H1 (cell line): ENCODE results near the gene EGFR. TPM values are rescaled to one million over a fixed set of nuclear protein-coding genes. Genes with fewer than 3 reads are reported as not detected.

Source experiments
- CTCF ChIA-PET: fragments of 300-600 bp; sonication (Branson Sonifier 250); formaldehyde crosslinking; loops from one replicate; lab custom pipeline; 2021; ENCODE audit not compliant: partially characterized antibody; lab: Charles Lee
- POLR2A ChIA-PET: fragments of 300-600 bp; sonication (Branson Sonifier 250); formaldehyde crosslinking; loops from one replicate; lab custom pipeline; 2021; ENCODE audit warnings: inconsistent platforms; ENCODE audit not compliant: partially characterized antibody; lab: Charles Lee
- DNase-seq, 2 experiments: peaks; one replicate each; pipeline versions ENCODE4 v3.0.0 to v3.0.0-alpha.2; 2010 to 2022; ENCODE audit warnings: low spot score in 2 of 2, low read depth in 1 of 2, mixed read lengths in 1 of 2
- FAIRE-seq: peaks from 2 replicates; lab custom pipeline; 2011; peaks lifted over from hg19 to GRCh38; lab: Jason Lieb, UNC
- H2AFZ ChIP-seq: 2 replicates; pipeline ENCODE4 v1.8.1; 2012; ENCODE audit warnings: low read length, inconsistent platforms
- H2AK5ac ChIP-seq: 2 replicates; pipeline ENCODE4 v1.6.1; 2013; ENCODE audit warnings: low read depth, low read length
- H2BK120ac ChIP-seq: replicated peaks from 2 replicates; pipeline ENCODE3; 2013; ENCODE audit warnings: low read depth, low read length, inconsistent platforms
- H2BK12ac ChIP-seq: 2 replicates; pipeline ENCODE4 v1.6.1; 2013; ENCODE audit warnings: low read depth, low read length
- H2BK15ac ChIP-seq: 2 replicates; pipeline ENCODE4 v1.6.1; 2013; ENCODE audit warnings: low read length
- H2BK20ac ChIP-seq: 2 replicates; pipeline ENCODE4 v1.6.1; 2013; ENCODE audit warnings: low read length
- H2BK5ac ChIP-seq: 2 replicates; pipeline ENCODE4 v1.6.1; 2013; ENCODE audit warnings: low read depth, low read length
- H3K14ac ChIP-seq: 2 replicates; pipeline ENCODE4 v1.6.1; 2013; ENCODE audit warnings: inconsistent platforms; ENCODE audit not compliant: insufficient read length
- H3K18ac ChIP-seq: 2 replicates; pipeline ENCODE4 v1.6.1; 2013; ENCODE audit warnings: low read length; ENCODE audit errors: extremely low read depth
- H3K23ac ChIP-seq: 2 replicates; pipeline ENCODE4 v1.6.1; 2013; ENCODE audit warnings: inconsistent platforms; ENCODE audit not compliant: insufficient read length
- H3K23me2 ChIP-seq: 2 replicates; pipeline ENCODE4 v1.6.1; 2013; ENCODE audit warnings: low read depth, low read length
- H3K27ac ChIP-seq: 2 replicates; pipeline ENCODE4 v1.6.1; 2011; ENCODE audit warnings: low read depth, low read length, inconsistent platforms
- H3K27me3 ChIP-seq, 4 experiments: replicated peaks in 1 of 4; 1 replicate in 1 of 4; 2 replicates in 3 of 4; pipeline versions ENCODE4 v1.6.1 to v1.8.1; 2011 to 2013; ENCODE audit warnings: low read length in 3 of 4, mild to moderate bottlenecking in 3 of 4, inconsistent platforms in 2 of 4, mixed read lengths in 2 of 4, moderate library complexity in 1 of 4; ENCODE audit not compliant: control insufficient read depth in 3 of 4, insufficient read depth in 3 of 4; ENCODE audit errors: extremely low read depth in 1 of 4
- H3K36me3 ChIP-seq, 4 experiments: 2 replicates each; pipeline versions ENCODE4 v1.6.1 to v1.8.1; 2011 to 2013; ENCODE audit warnings: mild to moderate bottlenecking in 4 of 4, low read length in 3 of 4, moderate library complexity in 2 of 4, control low read depth in 1 of 4, inconsistent platforms in 1 of 4; ENCODE audit not compliant: insufficient read depth in 4 of 4, control insufficient read depth in 2 of 4
- H3K4ac ChIP-seq: replicated peaks from 2 replicates; pipeline ENCODE3; 2013; ENCODE audit warnings: low read length, low read depth, mixed read lengths, inconsistent platforms; ENCODE audit not compliant: insufficient read length
- H3K4me1 ChIP-seq, 4 experiments: replicated peaks in 1 of 4; 1 replicate in 1 of 4; 2 replicates in 3 of 4; pipeline versions ENCODE4 v1.6.1 to v1.8.1; 2011 to 2013; ENCODE audit warnings: low read length in 3 of 4, inconsistent platforms in 2 of 4, mixed read lengths in 1 of 4; ENCODE audit not compliant: insufficient read depth in 4 of 4, control insufficient read depth in 3 of 4
- H3K4me2 ChIP-seq, 2 experiments: 2 replicates each; pipeline versions ENCODE4 v1.6.1 to v1.8.1; 2011 to 2013; ENCODE audit warnings: low read depth in 2 of 2, low read length in 2 of 2, control low read depth in 1 of 2, inconsistent platforms in 1 of 2, mild to moderate bottlenecking in 1 of 2; ENCODE audit not compliant: insufficient read depth in 1 of 2
- H3K4me3 ChIP-seq, 4 experiments: fragments of 200-600, 300-600 bp in 1 of 4; sonication (generic), shearing (Covaris generic), sonication (Bioruptor Twin) in 1 of 4; 2 replicates each; pipeline versions ENCODE4 v1.5.1 to v1.8.1; 2011 to 2016; ENCODE audit warnings: low read length in 4 of 4, low read depth in 3 of 4, control low read depth in 2 of 4, inconsistent platforms in 2 of 4, mild to moderate bottlenecking in 2 of 4, mixed read lengths in 1 of 4, moderate library complexity in 1 of 4; ENCODE audit not compliant: insufficient read depth in 2 of 4; ENCODE audit errors: extremely low read depth in 1 of 4
- H3K56ac ChIP-seq: replicated peaks from 2 replicates; pipeline ENCODE3; 2013; ENCODE audit warnings: low read depth, mild to moderate bottlenecking, mixed read lengths, low read length, inconsistent platforms; ENCODE audit not compliant: insufficient read length
- H3K79me1 ChIP-seq: 2 replicates; pipeline ENCODE4 v1.6.1; 2013; ENCODE audit warnings: low read depth, low read length, control low read depth
- H3K79me2 ChIP-seq, 2 experiments: 2 replicates each; pipeline versions ENCODE4 v1.6.1 to v1.8.1; 2012 to 2013; ENCODE audit warnings: low read length in 2 of 2, mild to moderate bottlenecking in 2 of 2, inconsistent platforms in 1 of 2; ENCODE audit not compliant: insufficient read depth in 2 of 2, control insufficient read depth in 1 of 2
- H3K9ac ChIP-seq, 4 experiments: replicated peaks in 1 of 4; 1 replicate in 1 of 4; 2 replicates in 3 of 4; pipeline versions ENCODE4 v1.6.1 to v1.8.1; 2011 to 2013; ENCODE audit warnings: low read depth in 3 of 4, low read length in 3 of 4, control low read depth in 2 of 4, mild to moderate bottlenecking in 2 of 4, moderate library complexity in 2 of 4, inconsistent platforms in 1 of 4; ENCODE audit errors: extremely low read depth in 1 of 4
- H3K9me3 ChIP-seq, 2 experiments: 2 replicates each; pipeline versions ENCODE4 v1.6.1 to v1.8.1; 2012 to 2013; ENCODE audit warnings: mild to moderate bottlenecking in 2 of 2, moderate library complexity in 2 of 2, control low read depth in 1 of 2, inconsistent platforms in 1 of 2, low read depth in 1 of 2, low read length in 1 of 2, mixed read lengths in 1 of 2; ENCODE audit not compliant: insufficient read depth in 2 of 2
- H4K20me1 ChIP-seq, 2 experiments: replicated peaks in 1 of 2; 2 replicates each; pipeline versions ENCODE3 to v1.8.1; 2011 to 2013; ENCODE audit warnings: inconsistent platforms in 2 of 2, low read length in 2 of 2, mild to moderate bottlenecking in 1 of 2; ENCODE audit not compliant: insufficient read depth in 2 of 2, control insufficient read depth in 1 of 2
- H4K5ac ChIP-seq: 2 replicates; pipeline ENCODE4 v1.6.1; 2013; ENCODE audit warnings: low read length, low read depth, mixed read lengths, inconsistent platforms; ENCODE audit not compliant: insufficient read length
- H4K8ac ChIP-seq: 2 replicates; pipeline ENCODE4 v1.8.0; 2013; ENCODE audit warnings: mild to moderate bottlenecking, moderate library complexity, low read length, inconsistent platforms; ENCODE audit not compliant: insufficient read depth; ENCODE audit errors: extremely low read depth
- H4K91ac ChIP-seq: replicated peaks from 2 replicates; pipeline ENCODE3; 2013; ENCODE audit warnings: low read length, mixed read lengths, inconsistent platforms; ENCODE audit not compliant: insufficient read length
- BRCA1 ChIP-seq: IDR thresholded peaks from 2 replicates; pipeline ENCODE4 v1.6.1; 2012; ENCODE audit warnings: low read depth, low read length, improper control_type of control experiment
- RFX5 ChIP-seq: IDR thresholded peaks from 2 replicates; pipeline ENCODE4 v1.6.1; 2011; ENCODE audit warnings: low read depth, low read length, improper control_type of control experiment, borderline replicate concordance
- SIX5 ChIP-seq: IDR thresholded peaks from 2 replicates; pipeline ENCODE4 v1.6.1; 2011; ENCODE audit warnings: mild to moderate bottlenecking, low read depth, low read length
- WGBS, 2 experiments: shearing (Covaris generic) in 1 of 2; methylation state at CpG; one replicate each; pipeline versions ENCODE4 v1.1.6 to v1.1.7; 2013 to 2015; ENCODE audit warnings: low lambda C conversion rate in 2 of 2, mixed read lengths in 2 of 2, inconsistent platforms in 1 of 2, low coverage in 1 of 2, missing lambda C conversion rate in 1 of 2; ENCODE audit not compliant: insufficient replicate concordance in 2 of 2, insufficient coverage in 1 of 2, insufficient read length in 1 of 2; ENCODE audit errors: extremely low coverage in 1 of 2, missing lambda C conversion rate in 1 of 2; 5-methylcytosine and 5-hydroxymethylcytosine counted together
- polyA plus RNA-seq, 7 experiments: library from polyadenylated mRNA; depleted of rRNA in 3 of 7; stranded (reverse) in 5 of 7; unstranded in 2 of 7; fragments of >200 nt in 5 of 7; fragments of 200-250 nt in 2 of 7; gene quantifications; 1 replicate in 5 of 7; 2 replicates in 1 of 7; 4 replicates in 1 of 7; pipeline versions ENCODE4 v1.2.1 to v1.2.3, GENCODE V29; 2011 to 2013; ENCODE audit warnings: missing spikeins in 2 of 7, mixed read lengths in 2 of 7
- total RNA-seq: library from RNA; stranded (reverse); fragmentation: NEBNext Ultra II Directional; extraction: Animal tissue kit (Norgen Biotek cat#: 25700); gene quantifications from 2 replicates; pipeline ENCODE4 v1.2.1, GENCODE V29; 2021

Gene EGFR
- total and polyA plus RNA-seq, 2 of the 8 experiments (the other 6 are each of a cell fraction or from before 2014, with no cell fraction given) = 1.9 to 5.8 TPM

DNA sequence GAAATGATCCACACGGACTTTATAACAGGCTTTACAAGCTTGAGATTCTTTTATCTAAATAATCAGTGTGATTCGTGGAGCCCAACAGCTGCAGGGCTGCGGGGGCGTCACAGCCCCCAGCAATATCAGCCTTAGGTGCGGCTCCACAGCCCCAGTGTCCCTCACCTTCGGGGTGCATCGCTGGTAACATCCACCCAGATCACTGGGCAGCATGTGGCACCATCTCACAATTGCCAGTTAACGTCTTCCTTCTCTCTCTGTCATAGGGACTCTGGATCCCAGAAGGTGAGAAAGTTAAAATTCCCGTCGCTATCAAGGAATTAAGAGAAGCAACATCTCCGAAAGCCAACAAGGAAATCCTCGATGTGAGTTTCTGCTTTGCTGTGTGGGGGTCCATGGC, 155.6 kb downstream of the EGFR start:
- TF ChIP-seq BRCA1 (no peak), RFX5 (no peak), SIX5 (no peak)
- no peak for FAIRE-seq

More for the DNA sequence above, 155.6 kb downstream of the EGFR start:
- ChIA-PET CTCF (no interaction called here), POLR2A (no interaction called here)
- Histone ChIP-seq H3K23me2 (no peaks in the 10 kb centered on the region; the same call in 1 of the 2 replicates), H2BK20ac (no peak overlapping the region), H2BK5ac (no peak overlapping the region; the same call in 1 of the 2 replicates), H3K4me1 (no peaks in the 10 kb centered on the region; a peak in 1 of 7 replicates), H4K20me1 (no peaks in the 10 kb centered on the region), H4K8ac (no peak overlapping the region; the same call in 1 of the 2 replicates), H2AFZ (no peak overlapping the region), H3K36me3 (no peaks in the 10 kb centered on the region), H4K5ac (no peak overlapping the region), H3K79me2 (no peaks in the 10 kb centered on the region), H3K9me3 (no peaks in the 10 kb centered on the region), H3K23ac (no peak overlapping the region), H4K91ac (no peak overlapping the region), H3K27me3 (no peaks in the 10 kb centered on the region), H2BK12ac (no peak overlapping the region), H3K4me2 (no peak overlapping the region), H3K4ac (no peak overlapping the region), H3K18ac (no peak overlapping the region), H2BK15ac (no peak overlapping the region), H3K4me3 (no peak overlapping the region), H3K56ac (no peak overlapping the region), H2BK120ac (no peak overlapping the region), H3K14ac (no peak overlapping the region), H3K27ac (no peak overlapping the region), H3K79me1 (no peaks in the 10 kb centered on the region; the same call in 1 of the 2 replicates), H3K9ac (no peak overlapping the region), H2AK5ac (no peak overlapping the region)
- 94% methylated on average over 12 of the region's 12 CpGs; no CpG with 5 or more reads in 1 of the 2 experiments for WGBS, 2 experiments
- no peak for DNase-seq
